Erythroblast (primary cell): ENCODE measurements around the gene DDX56.
"Not testable (repeated sequence)": the region's sequence is repeated elsewhere in the genome, so short reads cannot be mapped to it uniquely, and the experiment has no call there.

Experiments
- DNase-seq, 2 experiments: peaks; one replicate each; lab custom pipeline; 2025; lab: John Stamatoyannopoulos, UW
- GATA1 ChIP-seq: IDR thresholded peaks from 2 replicates; pipeline ENCODE4 v1.6.1; 2011; ENCODE audit warnings: low read depth, mild to moderate bottlenecking, control low read depth, low read length, moderate library complexity
- POLR2A ChIP-seq: IDR thresholded peaks from 2 replicates; pipeline ENCODE4 v1.6.1; 2011; ENCODE audit warnings: mild to moderate bottlenecking, low read length

DDX56 gene

GRCh38 chr7:44607141-44608068 is 33.7 kb upstream of the DDX56 start:
- DNase-seq, result no peak
- TF ChIP-seq POLR2A (no peak), GATA1 (no peak)

GRCh38 chr7:44606341-44607140 is 32.8 kb upstream of the DDX56 start, which contains the start of gene OGDH:
Gene OGDH (plus strand): TSS chr7:44606627. CDS start chr7:44624344, 17,717 bp downstream.
- DNase-seq, result peak; percentile 99
- TF ChIP-seq GATA1, result no peak
- peak; percentile 98 for TF ChIP-seq POLR2A

- DNase-seq, result no peak
Measured at GRCh38 chr7:44604941-44605340, 31.2 kb upstream of the DDX56 start.

GRCh38 chr7:44603193-44603592 is 29.5 kb upstream of the DDX56 start:
- no peak for DNase-seq
- TF ChIP-seq POLR2A (no peak), GATA1 (no peak)

More at GRCh38 chr7:44604941-44605340, 31.2 kb upstream of the DDX56 start:
- TF ChIP-seq POLR2A (no peak), GATA1 (no peak)

GRCh38 chr7:44602576-44602910 is 28.8 kb upstream of the DDX56 start:
- no peak for DNase-seq
- TF ChIP-seq POLR2A, result no peak
- no peak for TF ChIP-seq GATA1

DNA sequence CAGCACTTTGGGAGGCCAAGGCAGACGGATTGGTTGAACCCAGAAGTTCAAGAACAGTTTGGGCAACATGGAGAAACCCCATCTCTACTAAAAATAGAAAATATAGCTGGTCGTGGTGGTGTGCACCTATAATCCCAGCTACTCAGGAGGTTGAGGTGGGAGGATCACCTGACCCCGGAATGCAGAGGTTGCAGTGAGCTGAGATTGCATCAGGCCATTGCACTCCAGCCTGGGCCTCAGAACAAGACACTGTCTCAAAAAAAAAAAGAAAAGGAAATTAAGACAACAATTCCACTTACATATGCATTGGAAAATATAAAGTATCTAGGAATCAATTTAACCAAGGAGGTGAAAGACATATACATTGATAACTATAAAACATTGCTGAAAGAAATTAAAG is 25.5 kb upstream of the DDX56 start:
- TF ChIP-seq GATA1 (no peak), POLR2A (no peak)
- DNase-seq, result no peak

GRCh38 chr7:44597181-44597580 is 23.5 kb upstream of the DDX56 start:
- not testable (repeated sequence) for DNase-seq

DNA sequence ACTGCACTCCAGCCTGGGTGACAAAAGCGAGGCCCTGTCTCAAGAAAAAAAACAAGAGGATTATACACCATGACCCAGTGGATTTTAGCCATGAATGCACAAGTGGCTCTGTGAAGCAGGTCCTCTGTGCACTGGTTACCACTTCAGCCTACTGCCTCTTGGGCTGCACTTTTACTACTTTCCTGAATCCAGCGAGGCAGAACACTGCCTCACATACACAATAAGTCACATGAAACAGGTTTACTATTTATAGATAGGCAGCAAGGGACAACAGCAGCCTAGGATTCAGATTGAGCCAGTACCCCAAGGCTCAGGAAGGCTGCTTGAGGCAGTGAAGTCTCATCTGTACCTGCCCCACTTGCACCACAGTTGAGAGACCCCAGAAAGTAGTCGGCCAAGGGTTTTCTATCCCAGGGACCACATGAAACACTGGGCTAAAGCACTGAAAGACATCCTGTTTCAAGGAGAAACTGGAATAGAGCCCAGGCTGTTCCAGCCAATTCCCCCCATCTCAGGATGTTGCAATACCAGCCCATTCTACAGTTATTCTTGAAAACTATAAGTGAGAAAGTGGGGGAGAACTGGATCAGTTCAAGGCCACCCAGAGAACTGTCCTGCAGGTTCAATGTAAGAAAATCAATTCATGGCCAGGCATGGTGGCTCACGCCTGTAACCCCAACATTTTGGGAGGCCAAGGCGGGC is 22.4 kb upstream of the DDX56 start:
- TF ChIP-seq GATA1, result no peak
- TF ChIP-seq POLR2A, result no peak

DNA sequence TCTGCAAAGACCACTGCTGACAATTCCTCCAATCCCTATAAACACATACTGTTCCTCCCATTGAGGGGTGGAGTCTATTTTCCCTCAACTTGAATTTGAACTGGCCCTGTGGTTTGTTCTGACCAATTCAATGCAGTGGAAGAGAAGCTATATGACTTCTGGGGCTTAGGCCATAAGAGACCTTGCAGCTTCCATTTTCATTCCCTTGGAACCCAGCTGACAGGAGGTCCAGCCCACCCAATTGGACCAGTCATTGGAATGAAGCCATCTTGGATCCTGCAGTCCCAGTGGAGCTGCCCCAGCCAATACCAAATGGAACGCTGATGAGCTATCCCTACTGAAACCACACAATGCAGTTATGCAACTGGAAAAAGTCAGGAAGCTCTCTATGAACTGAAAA is 17.2 kb upstream of the DDX56 start:
- no peak for DNase-seq
- TF ChIP-seq GATA1 (no peak), POLR2A (no peak)

More for the DNA sequence above, 22.4 kb upstream of the DDX56 start:
- no peak for DNase-seq

DNA sequence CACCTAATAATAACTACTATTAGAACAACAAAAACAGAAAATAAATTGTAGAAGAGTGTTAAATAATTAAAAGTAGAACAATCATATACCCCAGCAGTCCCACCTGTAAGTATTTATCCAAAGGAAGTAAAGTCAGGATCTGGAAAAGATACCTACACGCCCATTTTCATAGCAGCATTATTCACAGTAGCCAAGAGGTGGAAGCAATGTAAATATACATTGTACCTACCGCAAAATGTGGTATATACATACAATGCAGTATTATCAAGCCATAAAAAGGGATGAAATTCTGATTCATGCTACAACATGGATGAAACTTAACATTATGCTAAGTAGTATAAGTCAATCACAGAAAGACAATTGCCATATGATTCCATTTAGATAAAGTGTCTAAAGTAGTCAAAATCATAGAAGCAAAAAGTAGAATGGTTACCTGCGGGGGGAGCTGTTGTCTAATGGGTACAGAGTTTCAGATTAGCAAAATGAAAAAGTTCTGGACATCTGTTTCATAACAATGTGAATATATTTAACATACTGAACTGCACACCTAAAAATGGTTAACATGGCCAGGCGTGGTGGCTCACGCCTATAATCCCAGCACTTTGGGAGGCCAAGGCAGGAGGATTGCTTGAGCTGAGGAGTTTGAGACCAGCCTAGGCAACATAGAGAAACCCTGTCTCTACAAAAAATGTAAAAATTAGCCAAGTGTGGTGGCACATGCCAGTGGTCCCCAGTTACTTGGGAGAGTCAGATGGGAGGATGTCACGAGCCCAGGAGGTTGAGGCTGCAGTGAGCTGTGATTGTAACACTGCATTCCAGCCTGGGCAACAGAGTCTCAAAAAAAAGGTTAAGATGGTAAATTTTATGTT is 14.4 kb upstream of the DDX56 start:
- DNase-seq, result peak; percentile 63 to 81
- TF ChIP-seq GATA1 (no peak), POLR2A (no peak)

DNA sequence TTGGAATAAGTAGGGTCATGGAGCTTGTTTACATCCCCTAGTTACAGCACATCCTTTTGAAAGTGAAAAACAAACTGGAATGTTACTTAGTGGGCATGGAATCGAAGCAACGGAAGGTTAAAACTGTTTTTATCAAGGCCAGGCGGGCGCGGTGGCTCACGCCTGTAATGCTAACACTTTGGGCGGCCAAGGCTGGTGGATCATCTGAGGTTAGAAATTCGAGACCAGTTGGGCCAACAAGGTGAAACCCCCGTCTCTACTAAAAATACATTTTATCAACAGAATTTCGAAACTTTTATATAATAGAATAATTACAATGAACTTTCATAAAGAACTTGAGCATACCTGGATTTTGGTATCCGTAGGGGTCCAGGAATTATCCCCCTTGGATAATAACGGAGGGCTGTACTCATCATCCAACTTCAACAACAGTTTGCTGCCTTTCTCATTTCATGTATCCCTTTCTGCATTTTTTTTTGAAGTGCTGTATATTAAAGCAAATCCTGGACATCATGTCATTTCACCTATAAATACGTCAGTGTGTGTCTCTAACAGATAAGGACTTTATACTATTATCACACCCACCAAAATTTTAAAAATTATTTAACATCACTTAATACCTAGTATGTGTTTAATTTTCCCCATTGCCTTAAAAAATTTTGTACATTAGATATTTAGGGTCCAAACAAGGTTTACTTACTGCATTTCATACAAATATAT is 9.6 kb upstream of the DDX56 start:
- TF ChIP-seq POLR2A (no peak), GATA1 (no peak)
- no peak for DNase-seq

DNA sequence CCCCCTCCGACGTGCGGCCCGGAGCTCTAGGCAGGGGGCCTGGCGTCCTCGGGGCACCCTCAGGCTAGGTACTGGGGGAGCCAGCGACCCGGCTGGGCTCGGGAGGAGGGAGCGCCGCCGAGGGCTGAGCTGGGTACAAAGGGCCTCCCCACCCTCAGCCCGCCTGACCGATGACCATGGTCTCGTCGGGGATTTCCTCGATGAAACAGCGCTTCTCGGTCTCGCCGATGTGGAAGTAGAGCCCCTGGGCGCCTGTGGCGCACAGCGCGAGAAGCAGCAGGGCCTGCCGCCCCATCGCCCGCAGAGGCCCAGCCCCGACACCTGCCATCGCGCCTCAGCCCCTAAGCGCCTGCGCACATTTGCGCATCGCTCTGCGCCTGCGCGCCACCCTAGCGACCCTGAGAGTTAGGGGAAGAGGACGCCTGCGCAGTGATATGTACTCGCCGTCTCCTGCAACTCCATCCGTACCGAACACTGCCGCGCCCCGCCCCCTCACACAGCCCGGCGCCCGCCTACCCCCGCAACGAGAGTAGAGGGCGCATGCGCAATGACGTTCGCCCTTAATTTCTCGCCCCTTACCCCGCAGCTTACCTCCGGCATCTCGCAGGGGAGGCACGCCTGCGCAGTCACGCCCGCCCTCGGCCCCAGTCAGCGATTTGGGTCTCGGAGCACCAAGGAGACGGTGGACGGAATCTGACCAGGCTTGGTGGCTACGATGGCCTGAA is 8.3 kb upstream of the DDX56 start, which contains the start of gene TMED4:
Gene TMED4, minus strand, starts transcription at position 353 of the 725 bp plus-strand sequence. Its CDS starts 25 bp downstream, at position 328.
- TF ChIP-seq POLR2A (peak; percentile 97), GATA1 (no peak)

More for the DNA sequence above, 8.3 kb upstream of the DDX56 start, which contains the start of gene TMED4:
- DNase-seq, result peak; percentile 99 to 100
